HFFc6 (cell line): ENCODE measurements around the gene HSF5. TPM values are rescaled to one million over a fixed set of nuclear protein-coding genes. Genes with fewer than 3 reads are reported as not detected.

ENCODE experiments used
- DNase-seq: peaks from one replicate; pipeline ENCODE4 v3.0.0-alpha.2; 2018
- H3K27ac Mint-ChIP-seq: 2 replicates; pipeline ENCODE4 v1.8.0; 2020; ENCODE audit warnings: mild to moderate bottlenecking, mixed read lengths
- H3K27me3 Mint-ChIP-seq: 2 replicates; pipeline ENCODE4 v1.8.0; 2021; ENCODE audit warnings: mild to moderate bottlenecking, moderate library complexity, mixed read lengths; ENCODE audit not compliant: insufficient read depth
- H3K36me3 Mint-ChIP-seq: 2 replicates; pipeline ENCODE4 v1.8.0; 2021; ENCODE audit warnings: low read depth, mixed read lengths
- H3K4me1 Mint-ChIP-seq: 2 replicates; pipeline ENCODE4 v1.8.0; 2020; ENCODE audit warnings: low read depth, mixed read lengths
- H3K4me3 Mint-ChIP-seq: 2 replicates; pipeline ENCODE4 v1.8.0; 2020; ENCODE audit warnings: mild to moderate bottlenecking, moderate library complexity, mixed read lengths
- H3K9me3 Mint-ChIP-seq: 2 replicates; pipeline ENCODE4 v1.8.0; 2020; ENCODE audit warnings: mild to moderate bottlenecking, mixed read lengths
- total RNA-seq, 6 experiments: library from RNA; stranded (reverse); fragmentation: NEBNext Ultra II Directional; extraction: Animal tissue kit (Norgen Biotek cat#: 25700); gene quantifications; 2 replicates in 1 of 6; 3 replicates in 5 of 6; pipeline ENCODE4 v1.2.3, GENCODE V29; 2021
- TF ChIP-seq, protein P1 (sequence below): fragments of 200-600 bp; sonication (generic); IDR thresholded peaks from 2 replicates; pipeline ENCODE4 v1.5.0; 2021; ENCODE audit warnings: antibody characterized with exemption, mild to moderate bottlenecking

Gene HSF5
- total RNA-seq, 6 experiments from 2014 or later = not detected

DNA sequence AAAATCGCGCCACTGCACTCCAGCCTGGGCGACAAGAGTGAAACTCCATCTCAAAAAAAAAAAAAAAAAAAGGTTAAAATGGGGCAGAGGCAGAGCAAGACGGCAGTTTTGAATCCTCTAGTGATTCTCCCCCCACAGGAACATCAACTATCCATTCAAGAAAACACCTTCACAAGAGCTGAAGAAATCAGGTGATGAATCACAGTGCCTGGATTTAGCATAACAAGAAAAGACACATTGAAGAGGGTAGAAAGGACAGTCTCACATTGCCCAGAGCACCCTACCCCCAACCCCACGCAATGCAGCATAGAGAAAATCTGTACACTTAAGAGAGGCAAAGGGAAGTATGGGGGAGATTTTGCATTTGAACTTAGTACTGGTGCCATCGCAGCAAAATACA is 42.1 kb downstream of the HSF5 start:
- H3K4me1 Mint-ChIP-seq = no peaks in the 10 kb centered on the region; the same call in 1 of the 2 replicates
- TF ChIP-seq, protein P1, sequence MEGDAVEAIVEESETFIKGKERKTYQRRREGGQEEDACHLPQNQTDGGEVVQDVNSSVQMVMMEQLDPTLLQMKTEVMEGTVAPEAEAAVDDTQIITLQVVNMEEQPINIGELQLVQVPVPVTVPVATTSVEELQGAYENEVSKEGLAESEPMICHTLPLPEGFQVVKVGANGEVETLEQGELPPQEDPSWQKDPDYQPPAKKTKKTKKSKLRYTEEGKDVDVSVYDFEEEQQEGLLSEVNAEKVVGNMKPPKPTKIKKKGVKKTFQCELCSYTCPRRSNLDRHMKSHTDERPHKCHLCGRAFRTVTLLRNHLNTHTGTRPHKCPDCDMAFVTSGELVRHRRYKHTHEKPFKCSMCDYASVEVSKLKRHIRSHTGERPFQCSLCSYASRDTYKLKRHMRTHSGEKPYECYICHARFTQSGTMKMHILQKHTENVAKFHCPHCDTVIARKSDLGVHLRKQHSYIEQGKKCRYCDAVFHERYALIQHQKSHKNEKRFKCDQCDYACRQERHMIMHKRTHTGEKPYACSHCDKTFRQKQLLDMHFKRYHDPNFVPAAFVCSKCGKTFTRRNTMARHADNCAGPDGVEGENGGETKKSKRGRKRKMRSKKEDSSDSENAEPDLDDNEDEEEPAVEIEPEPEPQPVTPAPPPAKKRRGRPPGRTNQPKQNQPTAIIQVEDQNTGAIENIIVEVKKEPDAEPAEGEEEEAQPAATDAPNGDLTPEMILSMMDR = no peak
- no peaks in the 10 kb centered on the region for H3K9me3 Mint-ChIP-seq
- no peaks in the 10 kb centered on the region for H3K36me3 Mint-ChIP-seq
- peaks cover 27% of the 10 kb centered on the region for H3K27me3 Mint-ChIP-seq
- no peak overlapping the region for H3K4me3 Mint-ChIP-seq
- no peak overlapping the region for H3K27ac Mint-ChIP-seq
- no peak for DNase-seq

DNA sequence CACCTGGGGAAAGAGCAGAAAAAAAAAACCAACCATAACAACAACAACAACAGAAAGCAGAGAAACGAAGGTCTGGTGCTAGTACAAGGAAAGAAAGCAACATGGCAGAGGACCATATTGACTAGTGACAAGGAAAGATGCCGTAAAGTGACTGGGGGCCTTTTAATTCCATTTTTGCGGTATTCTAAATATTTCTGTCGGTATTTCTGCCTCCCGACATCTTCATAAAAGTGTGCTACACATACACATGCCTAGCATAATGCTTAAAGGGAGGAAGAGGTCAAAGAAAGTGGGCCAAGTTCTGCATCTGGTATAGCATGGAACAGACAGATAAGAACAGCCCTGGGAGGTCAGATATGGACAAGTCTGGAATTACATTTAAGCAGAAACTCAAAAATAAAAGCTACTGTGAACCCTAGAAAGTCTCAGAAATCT is 51.4 kb downstream of the HSF5 start:
- TF ChIP-seq, protein P1 = no peak
- H3K4me3 Mint-ChIP-seq = no peak overlapping the region
- H3K27ac Mint-ChIP-seq = no peak overlapping the region
- H3K4me1 Mint-ChIP-seq = no peaks in the 10 kb centered on the region
- no peaks in the 10 kb centered on the region for H3K9me3 Mint-ChIP-seq
- no peaks in the 10 kb centered on the region for H3K36me3 Mint-ChIP-seq
- H3K27me3 Mint-ChIP-seq = peaks cover 11% of the 10 kb centered on the region
- no peak for DNase-seq

DNA sequence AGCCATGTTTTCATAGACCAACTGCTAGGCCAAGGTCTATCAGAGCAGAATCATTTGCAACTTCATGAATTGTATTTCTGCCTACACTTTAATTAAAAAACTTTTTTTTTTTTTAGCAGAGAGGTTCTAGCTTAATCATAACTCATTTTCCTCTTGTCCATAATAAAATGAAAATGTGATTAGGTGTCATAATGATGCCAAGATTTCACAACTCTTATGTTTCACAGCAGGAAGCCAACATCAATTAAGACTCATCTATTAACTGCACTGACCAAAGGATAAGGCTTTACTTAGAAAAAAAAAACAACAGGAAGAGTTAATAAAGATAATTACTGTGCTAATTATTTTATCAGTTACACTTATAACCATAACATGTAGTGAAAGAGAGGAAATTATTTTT is 52.0 kb downstream of the HSF5 start:
- DNase-seq = no peak
- Mint-ChIP-seq H3K4me1 (no peaks in the 10 kb centered on the region), H3K4me3 (no peak overlapping the region), H3K27ac (no peak overlapping the region), H3K27me3 (peaks cover 9% of the 10 kb centered on the region), H3K36me3 (no peaks in the 10 kb centered on the region), H3K9me3 (no peaks in the 10 kb centered on the region)
- TF ChIP-seq, protein P1 = no peak

DNA sequence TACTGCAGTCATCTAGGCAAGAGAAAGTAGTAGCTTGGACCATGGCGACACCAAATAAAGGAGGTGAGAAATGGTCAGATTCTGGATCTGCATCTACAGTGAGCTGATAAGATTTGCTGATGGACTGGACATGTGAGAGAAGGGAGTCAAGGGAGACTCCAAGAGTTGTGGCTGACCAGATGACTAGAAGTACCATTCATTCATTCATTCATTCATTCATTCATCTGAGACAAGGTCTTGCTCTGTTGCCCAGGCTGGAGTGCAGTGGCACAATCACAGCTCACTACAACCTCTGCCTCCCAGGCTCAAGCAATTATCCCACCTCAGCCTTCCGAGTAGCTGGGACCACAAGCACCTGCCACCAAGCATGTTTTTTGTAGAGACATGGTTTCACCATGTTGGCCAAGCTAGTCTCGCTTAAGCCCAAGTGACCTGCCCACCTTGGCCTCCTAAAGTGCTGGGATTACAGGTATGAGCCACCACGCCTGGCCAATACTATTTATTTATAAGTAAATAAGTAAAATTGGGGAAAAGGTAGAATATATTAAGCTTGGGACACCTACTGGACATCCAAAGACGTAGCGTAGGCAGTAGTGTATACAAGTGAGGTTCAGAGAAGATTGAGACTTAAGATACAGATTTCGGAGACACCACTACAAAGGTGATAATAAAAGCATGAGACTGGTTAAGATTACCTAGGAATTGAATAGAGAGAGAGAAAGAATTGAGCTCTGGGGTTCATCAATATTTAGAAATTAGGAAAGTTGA is 55.2 kb downstream of the HSF5 start:
- Mint-ChIP-seq H3K9me3 (no peaks in the 10 kb centered on the region), H3K4me3 (no peak overlapping the region), H3K27me3 (peaks cover 12% of the 10 kb centered on the region), H3K4me1 (no peaks in the 10 kb centered on the region), H3K27ac (no peak overlapping the region), H3K36me3 (no peaks in the 10 kb centered on the region)
- no peak for DNase-seq
- TF ChIP-seq, protein P1 = peak; percentile 23; the same call in 1 of the 2 replicates

DNA sequence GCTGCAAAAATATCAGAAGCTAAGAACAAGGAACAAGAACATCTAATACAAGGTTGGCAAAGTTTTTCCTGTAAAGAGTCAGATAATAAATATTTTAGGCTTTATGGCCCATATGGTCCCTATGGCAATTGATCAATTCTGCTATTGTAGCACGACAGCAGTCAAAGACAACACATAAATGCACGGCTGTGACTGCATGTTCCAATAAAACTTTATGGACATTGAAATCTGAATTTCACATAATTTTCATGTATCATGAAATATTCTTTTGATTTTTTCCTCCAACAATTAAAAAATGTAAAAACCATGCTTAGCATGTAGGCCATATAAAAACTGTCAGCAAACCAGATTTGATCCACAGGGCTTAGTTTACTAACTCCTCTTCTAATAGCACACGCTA is 60.4 kb downstream of the HSF5 start:
- no peak overlapping the region for H3K4me3 Mint-ChIP-seq
- TF ChIP-seq, protein P1 = no peak
- H3K9me3 Mint-ChIP-seq = no peaks in the 10 kb centered on the region
- H3K4me1 Mint-ChIP-seq = no peaks in the 10 kb centered on the region
- H3K27ac Mint-ChIP-seq = no peak overlapping the region
- no peaks in the 10 kb centered on the region for H3K36me3 Mint-ChIP-seq
- no peak for DNase-seq
- H3K27me3 Mint-ChIP-seq = peaks cover 3% of the 10 kb centered on the region
